ENCODE results near the gene CCDC134. TPM values are rescaled to one million over a fixed set of nuclear protein-coding genes. Genes with fewer than 3 reads are reported as not detected.

The CCDC134 gene
- total and polyA plus RNA-seq, 9 of the 15 experiments (the other 6 are each of a cell fraction or from before 2014, with no cell fraction given) = 0.56 to 11.9 (median 5.3) TPM

DNA sequence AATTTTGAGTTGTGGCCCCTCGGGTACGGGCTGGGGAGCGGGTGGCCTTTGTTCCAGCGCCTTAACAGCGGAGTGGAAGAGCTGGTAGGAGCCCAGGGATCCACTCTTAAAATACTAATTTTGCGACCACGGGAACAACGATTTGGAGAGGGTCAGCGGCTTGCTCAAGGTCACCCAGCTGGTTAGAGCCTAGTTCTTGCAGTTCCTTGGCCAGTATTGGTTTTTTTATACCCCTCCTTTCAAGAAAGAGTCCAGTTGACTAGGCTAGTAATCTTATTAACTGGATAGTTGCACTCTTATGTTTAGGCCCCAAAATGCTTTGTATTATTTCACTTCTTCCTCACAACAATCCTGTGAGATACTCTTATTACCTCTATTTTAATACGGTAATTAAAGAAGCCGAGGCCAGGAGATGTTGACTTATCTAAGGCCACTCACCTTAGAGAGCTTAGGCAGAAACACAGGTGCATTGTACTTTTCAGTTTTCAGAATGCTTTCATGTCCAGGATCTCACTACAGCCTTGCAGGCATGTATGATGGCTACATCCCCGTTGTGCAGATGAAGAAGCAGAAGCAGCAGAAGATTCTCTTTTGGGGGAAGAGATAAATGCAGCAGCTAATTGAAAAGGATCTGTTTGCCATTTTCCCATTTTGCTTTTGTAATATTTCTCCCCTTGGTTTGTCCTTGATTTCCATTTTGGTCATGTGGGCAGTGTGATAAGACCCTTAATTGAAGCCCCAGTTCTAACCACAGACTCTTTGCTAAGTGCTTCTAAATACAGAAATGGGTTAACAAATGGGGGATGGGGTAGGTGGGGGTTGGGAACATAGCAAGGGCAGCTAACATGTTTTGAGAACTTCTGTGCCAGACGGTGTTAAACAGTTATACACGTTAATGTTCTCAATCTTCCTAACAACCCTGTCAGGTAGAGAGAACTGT lies 33.8 kb downstream of the CCDC134 start:
- peak overlapping the region; percentile 83 for H3K4me2 ChIP-seq (ENCODE audit: insufficient read depth, low read length)
- peaks cover 41% of the 10 kb centered on the region for H3K36me3 ChIP-seq (ENCODE audit: control insufficient read depth, insufficient read depth, low read length)
- peaks cover 64% of the 10 kb centered on the region for H3K79me2 ChIP-seq (ENCODE audit: control insufficient read depth, insufficient read depth, low read length)
- no peak for DNase-seq (ENCODE audit: extremely low read depth in 1 of 4, low spot score in 3 of 4)
- WGBS (ENCODE audit: insufficient coverage, low coverage, missing lambda C conversion rate) = 2% methylated on average over 14 of the region's 14 CpGs
- peaks cover 17 to 33% of the 10 kb centered on the region in 2 experiments; a peak in 4 of 5 replicates for H3K4me1 ChIP-seq (replicated peaks in 1 of 2; ENCODE audit: control insufficient read depth in 2 of 2, insufficient read depth in 2 of 2, low read length in 2 of 2)
- peak overlapping the region; percentile 93 to 96 for H3K9ac ChIP-seq (ENCODE audit: insufficient read depth in 1 of 2, low read depth in 2 of 2, low read length in 2 of 2)
- BruUV-seq (replicated peaks) = TSS peak; percentile 55
- peak overlapping the region; percentile 66 for H3K4me3 ChIP-seq
- no peaks in the 10 kb centered on the region for H3K27me3 ChIP-seq (ENCODE audit: control insufficient read depth in 2 of 2, insufficient read depth in 2 of 2, low read length in 2 of 2)
- intact Hi-C loops (cut with micrococcal nuclease) (no loop called here), in situ Hi-C loops (cut with MboI) (no loop called here)
- ChIA-PET CTCF (ENCODE audit: low intra/inter-chr PET ratio) (no interaction called here), POLR2A (interaction anchor here (2.7 kb wide), 1 partner anchor 10 kb away, joined by 34 read pairs; no protein-coding TSS in a partner anchor)
- H4K20me1 ChIP-seq (replicated peaks; ENCODE audit: control insufficient read depth, insufficient read depth, low read length) = peaks cover 8% of the 10 kb centered on the region; the same call in 1 of the 2 replicates
- no peak overlapping the region for H2AFZ ChIP-seq (ENCODE audit: low read depth, low read length)
- ATAC-seq = no peak
- H3K9me3 ChIP-seq (replicated peaks; ENCODE audit: control insufficient read depth, insufficient read depth, low read depth, low read length) = no peaks in the 10 kb centered on the region; the same call in 1 of the 2 replicates
- peak overlapping the region; percentile 98 for H3K27ac ChIP-seq (ENCODE audit: extremely low read depth, low read depth, low read length)
- H3K9me1 ChIP-seq (ENCODE audit: control insufficient read depth, insufficient read depth, low read length) = peaks cover 13% of the 10 kb centered on the region
- no peak for FAIRE-seq
- TF ChIP-seq, protein P1, sequence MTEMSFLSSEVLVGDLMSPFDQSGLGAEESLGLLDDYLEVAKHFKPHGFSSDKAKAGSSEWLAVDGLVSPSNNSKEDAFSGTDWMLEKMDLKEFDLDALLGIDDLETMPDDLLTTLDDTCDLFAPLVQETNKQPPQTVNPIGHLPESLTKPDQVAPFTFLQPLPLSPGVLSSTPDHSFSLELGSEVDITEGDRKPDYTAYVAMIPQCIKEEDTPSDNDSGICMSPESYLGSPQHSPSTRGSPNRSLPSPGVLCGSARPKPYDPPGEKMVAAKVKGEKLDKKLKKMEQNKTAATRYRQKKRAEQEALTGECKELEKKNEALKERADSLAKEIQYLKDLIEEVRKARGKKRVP (CRISPR knock-in tag; IDR thresholded peaks at IDR 0.05) = no peak
- TF ChIP-seq SMARCA4 (IDR thresholded peaks at IDR 0.05) = 0 out of 2 replicates have a peak, but pooled peaks have one; percentile 15
- TF ChIP-seq, protein P2, sequence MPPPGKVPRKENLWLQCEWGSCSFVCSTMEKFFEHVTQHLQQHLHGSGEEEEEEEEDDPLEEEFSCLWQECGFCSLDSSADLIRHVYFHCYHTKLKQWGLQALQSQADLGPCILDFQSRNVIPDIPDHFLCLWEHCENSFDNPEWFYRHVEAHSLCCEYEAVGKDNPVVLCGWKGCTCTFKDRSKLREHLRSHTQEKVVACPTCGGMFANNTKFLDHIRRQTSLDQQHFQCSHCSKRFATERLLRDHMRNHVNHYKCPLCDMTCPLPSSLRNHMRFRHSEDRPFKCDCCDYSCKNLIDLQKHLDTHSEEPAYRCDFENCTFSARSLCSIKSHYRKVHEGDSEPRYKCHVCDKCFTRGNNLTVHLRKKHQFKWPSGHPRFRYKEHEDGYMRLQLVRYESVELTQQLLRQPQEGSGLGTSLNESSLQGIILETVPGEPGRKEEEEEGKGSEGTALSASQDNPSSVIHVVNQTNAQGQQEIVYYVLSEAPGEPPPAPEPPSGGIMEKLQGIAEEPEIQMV (tag; conservative IDR thresholded peaks at IDR 0.05; ENCODE audit: low read depth) = no peak
- TF ChIP-seq ZNF766 (CRISPR knock-in tag; conservative IDR thresholded peaks at IDR 0.05) = no peak
- no peak for TF ChIP-seq STAT5B (CRISPR knock-in tag; IDR thresholded peaks at IDR 0.05)
- TF ChIP-seq HOXB6 (CRISPR knock-in tag; IDR thresholded peaks at IDR 0.05; ENCODE audit: borderline replicate concordance) = no peak
- peak; percentile 30 for TF ChIP-seq CBFA2T3 (IDR thresholded peaks at IDR 0.05)
- TF ChIP-seq, protein P3, sequence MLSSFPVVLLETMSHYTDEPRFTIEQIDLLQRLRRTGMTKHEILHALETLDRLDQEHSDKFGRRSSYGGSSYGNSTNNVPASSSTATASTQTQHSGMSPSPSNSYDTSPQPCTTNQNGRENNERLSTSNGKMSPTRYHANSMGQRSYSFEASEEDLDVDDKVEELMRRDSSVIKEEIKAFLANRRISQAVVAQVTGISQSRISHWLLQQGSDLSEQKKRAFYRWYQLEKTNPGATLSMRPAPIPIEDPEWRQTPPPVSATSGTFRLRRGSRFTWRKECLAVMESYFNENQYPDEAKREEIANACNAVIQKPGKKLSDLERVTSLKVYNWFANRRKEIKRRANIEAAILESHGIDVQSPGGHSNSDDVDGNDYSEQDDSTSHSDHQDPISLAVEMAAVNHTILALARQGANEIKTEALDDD (IDR thresholded peaks at IDR 0.05) = peak; percentile 53
- TF ChIP-seq, protein P4, sequence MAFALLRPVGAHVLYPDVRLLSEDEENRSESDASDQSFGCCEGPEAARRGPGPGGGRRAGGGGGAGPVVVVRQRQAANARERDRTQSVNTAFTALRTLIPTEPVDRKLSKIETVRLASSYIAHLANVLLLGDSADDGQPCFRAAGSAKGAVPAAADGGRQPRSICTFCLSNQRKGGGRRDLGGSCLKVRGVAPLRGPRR (CRISPR knock-in tag; IDR thresholded peaks at IDR 0.05) = no peak
- no peak for TF ChIP-seq DDX20 (tag; IDR thresholded peaks at IDR 0.05; ENCODE audit: low read depth)
- TF ChIP-seq ZSCAN32 (CRISPR knock-in tag; IDR thresholded peaks at IDR 0.05) = no peak
- TF ChIP-seq MYC (IDR thresholded peaks at IDR 0.05; ENCODE audit: low read depth, low read length) = no peak
- TF ChIP-seq MYC (CRISPR knock-in tag; IDR thresholded peaks at IDR 0.05; ENCODE audit: borderline replicate concordance, low read depth) = 0 out of 2 replicates have a peak, but pooled peaks have one; percentile 46
- no peak for TF ChIP-seq BRCA1 (IDR thresholded peaks at IDR 0.05)
- TF ChIP-seq BRCA1 (CRISPR knock-in tag; IDR thresholded peaks at IDR 0.05) = no peak
- TF ChIP-seq THRAP3 (IDR thresholded peaks at IDR 0.05; ENCODE audit: borderline replicate concordance) = no peak
- TF ChIP-seq ESRRA (IDR thresholded peaks at IDR 0.05; ENCODE audit: borderline replicate concordance, low read depth) = no peak

All from K562 (cell line).